ENCODE results near the gene CYP51A1. TPM values are rescaled to one million over a fixed set of nuclear protein-coding genes. Genes with fewer than 3 reads are reported as not detected.
"Not testable (repeated sequence)": the region's sequence is repeated elsewhere in the genome, so short reads cannot be mapped to it uniquely, and the experiment has no call there.

Gene CYP51A1
- total RNA-seq, 1 donor from 2014 or later = 129 TPM

DNA sequence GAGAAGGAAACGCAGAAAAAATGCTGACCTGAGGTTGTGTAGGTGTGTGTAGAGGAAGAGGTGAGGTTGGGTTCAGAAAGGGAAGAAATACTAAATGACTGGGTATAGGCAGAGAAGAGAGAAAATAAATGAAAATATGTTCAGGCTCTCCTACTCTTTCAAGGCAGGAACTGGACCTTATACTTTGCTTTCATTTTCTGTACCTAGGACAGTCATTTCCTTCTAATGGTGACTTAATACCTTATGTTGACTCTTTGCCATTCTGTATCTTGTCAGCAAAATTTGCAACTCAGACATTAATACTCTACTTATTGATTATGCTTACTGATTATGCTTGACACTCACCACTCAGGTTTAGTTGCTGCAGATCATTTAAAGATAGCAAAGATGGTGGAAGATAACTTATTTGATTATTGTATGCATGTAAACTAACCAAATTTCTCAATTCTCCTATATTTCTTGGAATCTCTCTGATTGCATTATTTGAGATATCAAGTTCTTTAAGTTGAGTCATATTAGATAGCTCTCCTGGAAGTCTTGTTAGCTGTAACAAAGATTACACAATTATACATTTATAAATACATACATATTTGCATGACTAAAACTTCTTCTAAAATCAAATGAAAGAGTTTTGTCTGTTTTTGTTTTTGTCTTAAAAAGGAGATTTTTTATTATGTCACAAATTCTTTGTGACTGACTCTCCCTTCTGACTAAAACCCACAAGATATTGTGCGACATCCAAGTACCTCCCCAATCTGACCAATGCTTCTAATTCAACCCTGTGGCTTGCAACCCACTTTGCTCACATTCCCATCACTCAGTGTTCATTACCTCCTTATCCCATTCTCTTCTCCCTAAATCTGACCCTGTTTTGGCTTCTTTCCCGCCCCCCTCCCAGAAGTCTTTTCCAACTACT is 24.6 kb upstream of the CYP51A1 start:
- no peak overlapping the region for H3K27ac ChIP-seq
- no peaks in the 10 kb centered on the region for H3K27me3 ChIP-seq (ENCODE audit: low read depth)
- H3K4me3 ChIP-seq = no peak overlapping the region
- DNase-seq = no peak
- ATAC-seq = no peak
- H3K4me1 ChIP-seq = no peaks in the 10 kb centered on the region
- H3K36me3 ChIP-seq = no peaks in the 10 kb centered on the region
- TF ChIP-seq, protein P1, sequence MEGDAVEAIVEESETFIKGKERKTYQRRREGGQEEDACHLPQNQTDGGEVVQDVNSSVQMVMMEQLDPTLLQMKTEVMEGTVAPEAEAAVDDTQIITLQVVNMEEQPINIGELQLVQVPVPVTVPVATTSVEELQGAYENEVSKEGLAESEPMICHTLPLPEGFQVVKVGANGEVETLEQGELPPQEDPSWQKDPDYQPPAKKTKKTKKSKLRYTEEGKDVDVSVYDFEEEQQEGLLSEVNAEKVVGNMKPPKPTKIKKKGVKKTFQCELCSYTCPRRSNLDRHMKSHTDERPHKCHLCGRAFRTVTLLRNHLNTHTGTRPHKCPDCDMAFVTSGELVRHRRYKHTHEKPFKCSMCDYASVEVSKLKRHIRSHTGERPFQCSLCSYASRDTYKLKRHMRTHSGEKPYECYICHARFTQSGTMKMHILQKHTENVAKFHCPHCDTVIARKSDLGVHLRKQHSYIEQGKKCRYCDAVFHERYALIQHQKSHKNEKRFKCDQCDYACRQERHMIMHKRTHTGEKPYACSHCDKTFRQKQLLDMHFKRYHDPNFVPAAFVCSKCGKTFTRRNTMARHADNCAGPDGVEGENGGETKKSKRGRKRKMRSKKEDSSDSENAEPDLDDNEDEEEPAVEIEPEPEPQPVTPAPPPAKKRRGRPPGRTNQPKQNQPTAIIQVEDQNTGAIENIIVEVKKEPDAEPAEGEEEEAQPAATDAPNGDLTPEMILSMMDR (IDR thresholded peaks at IDR 0.05) = no peak
- no peaks in the 10 kb centered on the region for H3K9me3 ChIP-seq
- intact Hi-C loops (cut with DNase I) = no loop called here

DNA sequence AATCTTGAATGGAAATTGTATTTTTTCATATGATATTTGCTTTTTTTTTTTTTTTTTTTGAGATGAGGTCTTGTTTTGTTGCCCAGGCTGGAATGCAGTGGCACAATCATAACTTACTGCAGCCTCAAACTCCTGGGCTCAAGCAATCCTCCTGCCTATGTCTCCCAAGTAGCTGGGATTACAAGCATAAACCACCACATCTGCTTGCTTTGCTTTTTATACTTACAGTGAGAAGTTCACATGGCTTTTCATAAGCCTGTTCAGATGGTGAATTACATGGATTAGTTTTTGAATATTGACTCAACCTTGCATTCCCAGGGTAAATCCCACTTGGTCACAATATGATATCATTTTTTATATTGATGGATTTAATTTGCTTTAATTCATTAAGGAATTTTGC is 22.7 kb upstream of the CYP51A1 start:
- TF ChIP-seq, protein P1 (IDR thresholded peaks at IDR 0.05) = no peak
- Histone ChIP-seq H3K9me3 (no peaks in the 10 kb centered on the region), H3K36me3 (no peaks in the 10 kb centered on the region), H3K27ac (no peak overlapping the region), H3K4me3 (no peak overlapping the region), H3K4me1 (no peaks in the 10 kb centered on the region), H3K27me3 (ENCODE audit: low read depth) (no peaks in the 10 kb centered on the region)
- DNase-seq (no peak), ATAC-seq (no peak)
- intact Hi-C loops (cut with DNase I) = no loop called here

DNA sequence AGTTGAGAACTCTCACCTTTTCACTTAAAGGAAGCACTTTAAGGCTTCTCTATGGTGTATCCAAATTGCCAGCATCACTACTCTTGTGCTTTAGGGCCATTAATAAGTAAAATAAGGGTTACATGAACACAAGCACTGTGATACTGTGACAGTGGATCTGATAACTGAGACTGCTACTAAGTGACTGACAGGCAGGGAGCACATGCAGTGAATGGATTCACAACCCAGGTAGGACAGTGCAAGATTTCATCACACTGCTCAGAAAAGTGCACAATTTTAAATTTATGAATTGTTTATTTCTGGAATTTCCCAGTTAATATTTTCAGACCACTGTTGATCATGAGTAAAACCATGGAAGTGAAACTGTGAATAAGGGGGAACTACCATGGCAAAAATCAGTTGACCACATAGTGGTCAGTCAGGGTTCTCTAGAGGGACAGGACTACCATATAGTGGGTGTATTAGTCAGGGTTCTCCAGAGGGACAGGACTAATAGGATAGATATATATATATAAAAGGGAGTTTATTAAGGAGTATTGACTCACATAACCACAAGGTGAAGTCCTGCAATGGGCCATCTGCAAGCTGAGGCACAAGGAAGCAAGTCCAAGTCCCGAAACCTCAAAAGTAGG is 20.9 kb upstream of the CYP51A1 start:
- H3K27ac ChIP-seq = no peak overlapping the region
- no peaks in the 10 kb centered on the region for H3K4me1 ChIP-seq
- no peaks in the 10 kb centered on the region for H3K27me3 ChIP-seq (ENCODE audit: low read depth)
- TF ChIP-seq, protein P1 (IDR thresholded peaks at IDR 0.05) = no peak
- ATAC-seq = no peak
- no peak overlapping the region for H3K4me3 ChIP-seq
- intact Hi-C loops (cut with DNase I) = no loop called here
- no peaks in the 10 kb centered on the region for H3K36me3 ChIP-seq
- no peaks in the 10 kb centered on the region for H3K9me3 ChIP-seq
- no peak for DNase-seq

DNA sequence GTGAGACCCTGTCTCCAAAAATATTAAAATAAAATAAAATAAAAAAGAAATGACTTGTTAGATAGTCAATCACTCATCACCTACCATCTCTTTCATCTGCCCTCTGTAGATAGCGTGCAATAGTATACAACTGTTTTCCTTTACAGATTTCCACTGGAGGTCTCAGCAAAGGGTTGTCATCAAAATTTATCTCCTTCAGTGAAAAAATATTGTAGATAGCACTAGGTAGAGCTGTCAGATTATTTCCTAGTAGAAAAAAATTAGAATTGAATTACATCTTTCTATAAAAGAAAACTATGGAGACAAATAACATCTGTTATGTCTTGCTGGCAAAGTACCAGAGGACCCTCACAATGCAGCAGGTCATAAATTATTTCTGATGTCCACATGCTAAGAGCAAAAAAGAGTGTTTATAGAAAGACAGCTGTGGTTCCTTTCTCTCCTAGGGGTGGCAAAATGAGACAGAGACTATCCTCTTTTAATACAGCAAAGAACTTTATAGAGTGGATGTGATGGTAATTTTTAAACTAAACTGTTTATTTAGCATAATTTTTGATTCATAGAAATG is 16.3 kb upstream of the CYP51A1 start:
- no peak overlapping the region for H3K27ac ChIP-seq
- TF ChIP-seq, protein P1 (IDR thresholded peaks at IDR 0.05) = no peak
- H3K4me3 ChIP-seq = no peak overlapping the region
- no peaks in the 10 kb centered on the region for H3K27me3 ChIP-seq (ENCODE audit: low read depth)
- DNase-seq (no peak), ATAC-seq (no peak)
- intact Hi-C loops (cut with DNase I) = no loop called here
- H3K4me1 ChIP-seq = no peaks in the 10 kb centered on the region
- no peaks in the 10 kb centered on the region for H3K9me3 ChIP-seq
- H3K36me3 ChIP-seq = no peaks in the 10 kb centered on the region

DNA sequence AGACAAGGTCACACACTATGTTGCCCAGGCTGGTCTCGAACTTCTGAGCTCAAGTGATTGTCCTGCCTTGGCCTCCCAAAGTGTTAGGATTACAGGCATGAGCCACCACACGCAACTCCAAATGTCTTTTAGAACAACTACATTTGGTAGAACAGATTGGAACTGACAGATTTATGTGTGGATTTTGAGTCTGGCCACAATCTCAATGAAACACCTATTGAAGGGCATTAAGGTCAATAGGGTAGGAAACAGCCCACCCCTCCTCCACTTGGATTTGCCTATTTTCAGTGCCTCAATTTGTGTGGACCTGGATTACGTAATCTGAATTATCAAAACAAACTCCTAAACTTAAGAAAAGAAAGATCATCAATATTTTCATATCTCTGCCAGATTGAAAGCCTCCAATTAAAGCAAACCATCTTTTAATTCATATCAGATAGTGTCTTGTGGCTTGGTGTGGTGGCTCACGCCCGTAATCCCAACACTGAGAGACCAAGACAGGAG is 15.5 kb upstream of the CYP51A1 start:
- Histone ChIP-seq H3K9me3 (no peaks in the 10 kb centered on the region), H3K27me3 (ENCODE audit: low read depth) (no peaks in the 10 kb centered on the region), H3K4me3 (no peak overlapping the region), H3K4me1 (no peaks in the 10 kb centered on the region), H3K36me3 (no peaks in the 10 kb centered on the region), H3K27ac (no peak overlapping the region)
- TF ChIP-seq, protein P1 (IDR thresholded peaks at IDR 0.05) = no peak
- intact Hi-C loops (cut with DNase I) = no loop called here
- no peak for DNase-seq
- ATAC-seq = no peak

DNA sequence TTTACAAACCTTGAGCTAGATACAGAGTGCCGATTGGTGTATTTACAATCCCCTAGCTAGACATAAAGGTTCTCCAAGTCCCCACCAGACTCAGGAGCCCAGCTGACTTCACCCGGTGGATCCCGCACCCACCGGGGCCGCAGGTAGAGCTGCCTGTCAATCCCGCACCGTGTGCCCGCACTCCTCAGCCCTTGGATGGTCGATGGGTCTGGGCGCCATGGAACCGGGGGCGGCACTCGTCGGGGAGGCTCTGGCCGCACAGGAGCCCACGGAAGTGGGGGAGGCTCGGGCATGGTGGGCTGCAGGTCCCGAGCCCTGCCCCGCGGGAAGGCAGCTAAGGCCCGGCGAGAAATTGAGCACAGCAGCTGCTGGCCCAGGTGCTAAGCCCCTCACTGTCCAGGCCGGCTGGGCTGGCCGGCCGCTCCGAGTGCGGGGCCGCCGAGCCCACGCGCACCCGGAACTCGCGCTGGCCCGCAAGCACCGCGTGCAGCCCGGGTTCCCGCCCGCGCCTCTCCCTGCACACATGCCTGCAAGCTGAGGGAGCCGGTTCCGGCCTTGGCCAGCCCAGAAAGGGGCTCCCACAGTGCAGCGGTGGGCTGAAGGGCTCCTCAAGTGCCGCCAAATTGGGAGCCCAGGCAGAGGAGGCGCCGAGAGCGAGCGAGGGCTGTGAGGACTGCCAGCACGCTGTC is 9.1 kb upstream of the CYP51A1 start:
- intact Hi-C loops (cut with DNase I); DNase-seq: not testable (repeated sequence)

DNA sequence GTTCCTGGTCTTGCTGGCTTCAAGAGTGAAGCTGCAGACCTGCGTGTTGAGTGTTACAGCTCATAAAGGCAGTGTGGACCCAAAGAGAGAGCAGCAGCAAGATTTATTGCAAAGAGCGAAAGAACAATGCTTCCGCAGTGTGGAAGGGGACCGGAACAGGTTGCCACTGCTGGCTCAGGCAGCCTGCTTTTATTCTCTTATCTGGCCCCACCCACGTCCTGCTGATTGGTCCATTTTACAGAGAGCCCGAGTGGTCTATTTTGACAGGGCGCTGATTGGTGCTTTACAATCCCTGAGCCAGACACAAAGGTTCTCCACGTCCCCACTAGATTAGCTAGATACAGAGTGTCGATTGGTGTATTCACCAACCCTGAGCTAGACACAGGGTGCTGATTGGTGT is 8.5 kb upstream of the CYP51A1 start:
- H3K9me3 ChIP-seq; H3K4me3 ChIP-seq; H3K4me1 ChIP-seq; ATAC-seq; H3K27ac ChIP-seq; H3K27me3 ChIP-seq (ENCODE audit: low read depth); intact Hi-C loops (cut with DNase I); DNase-seq; H3K36me3 ChIP-seq: not testable (repeated sequence)

More for the DNA sequence above, 9.1 kb upstream of the CYP51A1 start:
- H3K9me3 ChIP-seq; H3K4me1 ChIP-seq; H3K36me3 ChIP-seq; ATAC-seq; H3K4me3 ChIP-seq; H3K27ac ChIP-seq; H3K27me3 ChIP-seq (ENCODE audit: low read depth): not testable (repeated sequence)

All from lower lobe of right lung (tissue), 2 donors.